Posterior vena cava (tissue), 2 donors: Measurements from ENCODE around the gene SERGEF. TPM values are rescaled to one million over a fixed set of nuclear protein-coding genes. Genes with fewer than 3 reads are reported as not detected.

Experiments used
- DNase-seq: peaks from one replicate; pipeline ENCODE4 v3.0.0-alpha.2; 2020; ENCODE audit warnings: low spot score
- intact Hi-C, 2 donors: fragments of 100-400 bp; cut with DNase I; formaldehyde crosslinking; loops; one replicate each; pipeline versions ENCODE4 v1.14.1 to v1.14.2; 2022 to 2023
- long read RNA-seq, 2 donors: library from polyadenylated mRNA; unstranded; transcript quantifications; one replicate each; pipeline ENCODE4 v2.0.0, GENCODE V29; 2020 to 2021
- total RNA-seq, 2 donors: library from RNA; stranded (reverse); fragmentation: NEBNext Ultra II Directional; extraction: Animal tissue kit (Norgen Biotek cat#: 25700); gene quantifications; one replicate each; pipeline ENCODE4 v1.2.1, GENCODE V29; 2021
- donor health status: DM: yes; HTN: yes; CAD: no.
- donor health status: DM: yes; HTN: yes; CAD: no.

The SERGEF gene
- 10 to 100 TPM; 32.6 to 37.9 TPM for total RNA-seq
- long read RNA-seq, donor 1, partial matches to known transcripts, result 0 of 6 reads
- long read RNA-seq, donor 1, other reads (novel, unspliced or antisense), result 6 of 6 reads
- long read RNA-seq, donor 2, transcript SERGEF-201 (11 exons, 1,566 nt), result major isoform, 18 of 93 reads
- long read RNA-seq, donor 2, transcript SERGEF-208 (10 exons, 1,264 nt), result major isoform, 18 of 93 reads
- long read RNA-seq, donor 2, partial matches to known transcripts, result 4 of 93 reads
- long read RNA-seq, donor 2, other reads (novel, unspliced or antisense), result 52 of 93 reads

GRCh38 chr11:18012906-18013781, at the start of gene SERGEF:
Gene SERGEF (minus strand): TSS chr11:18013047. CDS start chr11:18013010, 37 bp downstream.
- intact Hi-C loops, result no loop called here
- peak; percentile 98 for DNase-seq

- DNase-seq, result no peak
- intact Hi-C loops, result no loop called here
These were observed 48.5 kb upstream of the SERGEF start for GRCh38 chr11:18061351-18061750.

GRCh38 chr11:18056561-18057181, 43.8 kb upstream of the SERGEF start:
- DNase-seq, result no peak
- intact Hi-C loops, result no loop called here

- intact Hi-C loops, result loop anchor here in 1 of 2 donors (2.0 kb wide), 1 partner anchor 26 kb away; no protein-coding TSS in a partner anchor
- no peak for DNase-seq
These were observed 41.8 kb upstream of the SERGEF start for GRCh38 chr11:18054511-18055103.

- DNase-seq, result no peak
- intact Hi-C loops, result no loop called here
These were observed 38.0 kb upstream of the SERGEF start for GRCh38 chr11:18050848-18051247.

- intact Hi-C loops, result no loop called here
- peak; percentile 81 for DNase-seq
These were observed 33.4 kb upstream of the SERGEF start, which contains the start of gene TPH1 for GRCh38 chr11:18046116-18046777. Gene TPH1 (minus strand): TSS chr11:18046269. CDS start chr11:18040762, 5,507 bp downstream.

GRCh38 chr11:18036456-18036855, 23.6 kb upstream of the SERGEF start:
- no peak for DNase-seq

GRCh38 chr11:18027475-18027874, 14.6 kb upstream of the SERGEF start:
- intact Hi-C loops, result no loop called here
- DNase-seq, result no peak

More at GRCh38 chr11:18036456-18036855, 23.6 kb upstream of the SERGEF start:
- intact Hi-C loops, result no loop called here

- intact Hi-C loops, result no loop called here
- DNase-seq, result no peak
These were observed 9.6 kb upstream of the SERGEF start for GRCh38 chr11:18022419-18022818.

- intact Hi-C loops, result no loop called here
- DNase-seq, result no peak
These were observed 6.8 kb upstream of the SERGEF start for GRCh38 chr11:18019650-18020049.

- DNase-seq, result no peak
- intact Hi-C loops, result no loop called here
These were observed 3.9 kb upstream of the SERGEF start for GRCh38 chr11:18016789-18017188.

GRCh38 chr11:18014876-18015275, 2.0 kb upstream of the SERGEF start:
- DNase-seq, result no peak
- intact Hi-C loops, result no loop called here

GRCh38 chr11:18013790-18014507, 1.1 kb upstream of the SERGEF start:
- DNase-seq, result no peak
- intact Hi-C loops, result no loop called here

GRCh38 chr11:18012122-18012905, 533 bp downstream of the SERGEF start:
- intact Hi-C loops, result no loop called here
- DNase-seq, result peak; percentile 71

GRCh38 chr11:18011633-18012032, 1.2 kb downstream of the SERGEF start:
- no peak for DNase-seq
- intact Hi-C loops, result no loop called here

GRCh38 chr11:18010977-18011586, 1.8 kb downstream of the SERGEF start:
- intact Hi-C loops, result no loop called here

GRCh38 chr11:18010121-18010670, 2.7 kb downstream of the SERGEF start:
- intact Hi-C loops, result no loop called here
- no peak for DNase-seq

More at GRCh38 chr11:18010977-18011586, 1.8 kb downstream of the SERGEF start:
- DNase-seq, result no peak
